HG02571 (cell line): ENCODE results near the gene MARCO.
"Not testable (repeated sequence)": the region's sequence is repeated elsewhere in the genome, so short reads cannot be mapped to it uniquely, and the experiment has no call there.

Source experiments
- ATAC-seq: cut with Tn5 transposase; IDR thresholded peaks from one replicate; pipeline ENCODE4 v1.9.1; 2021; ENCODE audit warnings: mild to moderate bottlenecking, moderate library complexity; ENCODE audit not compliant: unreplicated experiment

MARCO gene

GRCh38 chr2:118929059-118929458, 12.9 kb upstream of the MARCO start:
- ATAC-seq: no peak

DNA sequence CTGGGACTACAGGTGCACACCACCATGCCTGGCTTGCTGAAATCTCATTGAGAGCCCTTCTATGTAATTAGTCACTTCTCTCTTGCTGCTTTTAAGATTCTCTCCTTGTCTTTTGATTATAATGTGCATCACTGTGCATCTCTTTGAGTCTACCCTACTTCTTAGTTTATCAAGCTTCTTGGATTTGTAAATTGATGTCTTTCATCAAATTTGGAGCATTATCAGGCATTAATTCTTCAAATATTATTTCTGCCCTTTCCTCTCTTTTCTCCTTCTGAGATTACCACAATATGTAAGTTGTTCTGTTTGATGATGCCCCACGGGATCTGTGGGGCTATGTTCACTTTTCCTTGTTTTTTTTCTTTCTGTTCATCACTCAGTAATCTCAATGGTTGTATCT, 9.0 kb upstream of the MARCO start:
- no peak for ATAC-seq

- no peak for ATAC-seq
These were observed 5.7 kb upstream of the MARCO start for GRCh38 chr2:118936306-118936705.

GRCh38 chr2:118936936-118937335, 5.1 kb upstream of the MARCO start:
- ATAC-seq: no peak

DNA sequence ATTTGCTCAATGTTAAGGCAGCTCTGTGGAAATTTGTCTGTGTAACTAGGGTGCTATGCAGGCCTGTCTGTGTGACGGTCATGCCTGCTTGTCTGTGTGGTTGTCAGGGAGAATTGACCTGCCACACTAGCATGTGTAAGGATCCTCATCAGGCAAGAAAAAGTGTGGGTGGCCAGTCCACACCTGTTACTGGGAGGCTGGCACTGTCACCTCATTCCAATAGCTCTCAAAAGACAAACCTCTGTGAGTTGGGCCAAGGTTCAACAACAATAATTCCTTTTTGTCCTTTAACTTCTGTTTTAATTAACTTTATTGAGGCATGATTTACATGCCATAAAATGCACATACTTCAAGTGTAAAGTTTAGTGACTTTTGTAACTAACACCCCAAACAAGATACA, 4.2 kb upstream of the MARCO start:
- ATAC-seq: no peak

- ATAC-seq: no peak
These were observed 2.0 kb upstream of the MARCO start for GRCh38 chr2:118939994-118940393.

GRCh38 chr2:118940486-118941120, 1.4 kb upstream of the MARCO start:
- no peak for ATAC-seq

DNA sequence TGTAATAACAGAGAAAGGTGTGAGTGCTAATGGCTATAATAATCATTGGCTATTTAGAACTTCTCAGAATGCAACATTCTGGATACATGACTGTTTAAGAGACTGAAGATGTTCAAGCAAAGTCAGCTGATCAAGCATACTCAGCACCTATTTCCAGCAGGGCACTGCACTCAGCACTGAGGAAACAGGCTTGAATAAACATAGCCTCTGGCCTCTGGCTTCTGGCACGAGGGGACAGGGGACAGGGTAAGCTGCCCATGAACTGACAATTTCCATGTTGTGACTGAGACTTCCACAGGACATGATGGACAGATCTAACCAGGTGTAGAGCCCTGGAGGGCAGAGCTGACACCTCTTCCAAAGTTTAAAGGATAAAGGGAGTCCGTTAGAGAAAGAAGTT, 1.3 kb downstream of the MARCO start:
- ATAC-seq: no peak

DNA sequence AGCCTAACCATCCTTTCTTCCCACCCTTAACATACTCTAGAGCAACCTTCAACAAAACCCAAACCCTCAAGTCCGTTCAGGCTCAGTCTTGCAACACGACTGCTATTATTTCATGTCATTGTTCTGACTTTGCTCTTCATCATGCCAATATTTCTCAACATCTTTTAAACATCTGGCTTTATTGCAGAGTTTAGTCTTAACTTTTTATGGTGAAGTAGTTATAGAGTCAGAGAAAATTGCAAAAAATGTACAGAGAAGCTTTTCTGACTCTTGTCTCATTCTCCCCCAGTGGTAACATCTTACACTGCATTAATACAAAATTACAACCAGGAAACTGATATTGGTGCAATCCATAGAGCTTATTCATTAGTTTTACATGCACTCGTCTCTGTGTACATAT, 3.9 kb downstream of the MARCO start:
- ATAC-seq: no peak

DNA sequence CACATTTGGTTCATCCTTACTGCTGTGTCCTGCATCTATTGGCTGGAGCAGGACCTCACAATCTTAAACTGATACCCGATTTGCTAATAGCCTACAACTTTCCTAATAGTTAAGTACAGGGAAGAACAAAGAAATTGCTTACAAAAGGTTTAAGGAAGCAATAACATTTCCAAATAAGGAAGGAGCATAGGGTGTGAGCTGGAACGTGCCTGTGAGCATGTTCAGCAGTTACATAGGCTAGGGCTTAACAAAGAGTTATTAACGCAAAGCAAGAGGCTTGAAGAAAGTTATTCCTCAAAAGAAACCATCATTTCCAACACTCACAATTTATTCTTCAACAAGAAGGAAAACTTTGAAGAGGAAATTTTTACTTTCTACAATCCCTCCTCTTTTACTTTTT, 6.3 kb downstream of the MARCO start:
- not testable (repeated sequence) for ATAC-seq

DNA sequence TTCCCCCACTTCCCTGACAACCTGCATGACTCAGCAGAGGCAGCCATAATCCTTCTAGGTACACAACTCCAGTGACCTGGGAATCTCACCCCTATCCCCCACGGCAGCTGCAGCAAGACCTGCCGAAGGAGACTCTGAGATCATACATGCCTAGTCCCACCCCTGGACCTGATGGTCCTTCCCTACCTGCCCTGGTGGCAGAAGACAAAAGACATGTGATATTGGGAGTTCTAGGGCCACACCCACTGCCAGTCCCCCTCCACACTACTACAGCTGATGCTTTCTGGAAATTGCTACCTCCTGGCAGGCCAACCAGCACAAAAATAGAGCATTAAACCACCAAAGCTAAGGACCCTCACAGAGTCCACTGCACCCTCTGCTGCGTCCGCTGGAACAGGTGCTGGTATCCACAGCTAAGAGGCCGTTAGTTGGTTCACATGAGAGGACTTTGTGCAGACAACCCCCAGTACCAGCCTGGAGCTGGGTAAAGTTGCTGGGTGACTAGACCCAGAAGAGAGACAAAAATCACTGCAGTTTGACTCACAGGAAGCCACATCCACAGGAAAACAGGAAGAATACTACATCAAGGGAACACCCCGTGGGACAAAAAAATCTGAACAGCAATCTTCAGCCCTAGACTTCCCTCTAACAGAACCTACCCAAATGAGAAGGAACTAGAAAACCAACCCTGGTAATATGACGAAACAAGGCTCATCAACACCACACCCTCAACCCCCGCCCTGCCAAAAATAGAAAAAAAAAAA, 12.5 kb downstream of the MARCO start:
- no peak for ATAC-seq

DNA sequence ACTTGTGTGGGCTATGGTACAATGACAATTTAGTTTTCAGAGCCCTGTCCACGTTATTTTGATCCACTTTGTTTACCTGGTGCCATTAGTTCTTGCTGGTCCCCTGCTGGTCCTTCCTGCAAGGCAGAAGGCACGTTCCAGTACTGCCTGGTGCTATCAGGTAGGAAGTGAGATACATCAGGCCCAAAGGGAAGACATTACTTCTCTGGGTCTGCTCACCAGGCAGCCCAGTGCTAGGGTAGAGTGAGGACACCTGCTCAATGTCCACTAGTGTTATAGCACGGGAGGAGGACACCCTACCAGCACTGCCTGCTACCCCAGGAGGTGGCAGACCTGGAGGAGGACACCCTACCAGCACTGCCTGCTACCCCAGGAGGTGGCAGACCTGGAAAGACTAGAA, 23.7 kb downstream of the MARCO start:
- no peak for ATAC-seq

DNA sequence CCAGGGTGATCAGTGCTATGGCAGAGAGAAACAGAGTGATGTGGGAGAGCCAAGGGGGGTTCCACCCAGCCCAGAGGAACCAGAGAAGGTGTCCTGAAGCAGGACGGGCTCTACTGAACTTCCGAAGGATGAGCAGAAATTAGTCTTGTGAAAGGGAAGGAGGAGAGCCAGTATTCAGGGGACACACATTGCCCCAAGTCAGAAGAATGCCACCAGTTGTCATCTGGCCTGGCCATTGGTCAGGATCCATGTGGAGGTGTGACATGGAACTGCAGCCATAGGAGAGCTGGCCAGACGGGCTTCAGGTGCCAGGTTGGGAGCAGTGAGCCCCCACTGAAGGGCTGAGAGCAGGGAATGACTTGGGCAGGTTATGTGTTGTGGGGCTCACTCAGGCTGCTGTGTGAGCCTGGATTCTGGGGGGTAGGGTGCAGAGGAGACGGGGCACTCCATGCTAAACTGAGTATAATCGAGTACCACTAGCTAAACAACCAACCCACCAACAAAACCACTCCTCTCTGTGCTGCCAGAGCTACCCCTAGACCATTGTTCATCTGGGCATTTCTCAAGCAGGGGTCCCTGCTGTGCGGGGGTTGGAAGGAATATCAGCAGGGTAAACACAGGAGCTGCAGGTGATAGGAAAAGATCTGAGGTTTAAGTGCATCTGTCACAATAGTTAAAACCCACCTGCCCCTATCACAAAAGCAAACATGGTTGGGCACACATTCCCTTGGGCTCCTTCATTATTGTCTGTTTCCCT, 25.3 kb downstream of the MARCO start:
- no peak for ATAC-seq

GRCh38 chr2:118968042-118968441, 26.0 kb downstream of the MARCO start:
- no peak for ATAC-seq

DNA sequence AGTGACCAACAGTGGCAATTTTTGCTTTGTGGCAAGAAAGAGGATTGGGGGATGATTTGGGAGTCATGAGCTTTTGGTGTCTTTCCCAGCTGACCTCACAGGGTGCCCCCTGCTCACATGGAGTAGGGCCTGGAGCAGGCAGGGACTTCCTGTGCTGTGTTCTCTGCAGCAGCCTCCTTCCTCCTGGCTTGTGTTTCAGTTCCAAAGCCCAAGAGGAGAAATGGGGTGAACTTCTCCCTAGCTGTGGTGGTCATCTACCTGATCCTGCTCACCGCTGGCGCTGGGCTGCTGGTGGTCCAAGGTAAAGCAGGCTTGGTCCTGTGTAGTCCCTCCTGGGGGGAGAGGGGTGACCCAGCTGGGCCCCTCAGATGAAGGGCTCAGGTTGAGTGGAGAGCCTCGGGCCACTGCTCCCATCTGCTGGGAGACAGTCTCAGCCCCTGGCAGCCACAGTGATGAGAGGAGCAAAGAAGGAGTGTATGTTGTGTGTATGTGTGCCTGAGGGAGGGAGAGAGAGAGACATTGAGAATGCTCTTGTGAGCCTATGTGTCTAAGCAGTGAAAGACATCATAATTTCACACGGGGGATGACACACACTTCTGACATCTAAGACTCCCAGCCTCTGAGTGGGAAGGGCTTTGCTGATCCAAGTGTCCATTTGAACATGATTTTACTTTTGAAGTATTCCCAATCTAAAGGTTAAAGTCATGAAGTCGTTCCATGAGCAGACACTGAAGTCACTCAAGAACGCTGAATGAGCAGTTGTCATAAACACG, 27.2 kb downstream of the MARCO start:
- no peak for ATAC-seq

GRCh38 chr2:118969734-118970395, 27.9 kb downstream of the MARCO start:
- no peak for ATAC-seq

GRCh38 chr2:118970396-118971135, 28.6 kb downstream of the MARCO start:
- no peak for ATAC-seq

DNA sequence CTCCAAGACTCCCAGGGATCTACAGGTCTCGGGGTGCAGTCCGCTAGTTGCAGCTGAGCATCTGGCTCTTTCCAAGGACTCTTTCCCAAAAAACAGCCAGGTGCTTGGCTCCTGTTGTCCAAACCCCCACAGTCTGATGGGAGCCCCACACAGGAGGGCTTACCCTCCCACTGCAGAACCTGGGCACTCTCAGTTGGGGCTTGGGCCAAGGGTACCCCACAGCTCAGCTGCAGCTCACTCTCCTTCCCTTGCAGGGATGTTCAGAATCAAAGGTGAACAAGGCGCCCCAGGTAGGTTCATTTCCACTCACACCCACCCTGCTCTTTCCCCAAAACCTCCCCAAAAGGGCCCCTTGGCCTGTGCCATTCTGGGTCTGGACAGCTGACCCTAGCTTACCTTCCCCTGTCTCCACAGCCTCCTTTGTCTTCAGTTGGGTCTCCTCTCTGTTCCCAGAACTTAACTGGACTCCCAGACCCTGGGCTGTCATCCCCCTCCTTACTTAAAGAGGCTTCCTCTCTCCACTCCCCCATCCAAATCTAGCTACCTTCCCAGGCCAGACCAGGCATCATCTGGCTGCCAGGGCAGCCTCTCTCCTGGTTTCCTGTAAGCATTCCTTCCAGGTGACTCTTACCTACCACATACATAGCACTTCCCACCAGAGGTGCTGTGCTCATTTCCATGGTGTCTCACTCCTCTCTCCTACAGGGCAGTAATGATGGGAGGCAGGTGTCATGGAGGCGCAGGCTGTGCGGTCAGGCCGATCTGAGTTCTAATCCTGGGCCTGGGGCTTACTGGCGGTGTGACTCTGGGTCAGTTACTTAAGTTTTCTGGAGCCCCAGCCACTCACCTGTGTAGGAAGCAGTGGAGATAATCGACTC, 29.5 kb downstream of the MARCO start:
- ATAC-seq: no peak

GRCh38 chr2:118973542-118973951, 31.6 kb downstream of the MARCO start:
- ATAC-seq: no peak
